ENCODE measurements around the gene F12.

- no peak for TF ChIP-seq JUN (CRISPR knock-in tag; IDR thresholded peaks at IDR 0.05)
- no peak for TF ChIP-seq CTCF (IDR thresholded peaks at IDR 0.05)
These were observed 1.2 kb upstream of the F12 start for GRCh38 chr5:177410575-177410974.

Measured in WTC11 (cell line).